IPS-18a (cell line): ENCODE measurements around the gene CMIP.

Experiments
- H3K27ac ChIP-seq: one replicate; pipeline ENCODE4 v1.5.1; 2013; ENCODE audit warnings: low read length
- H3K27me3 ChIP-seq: one replicate; pipeline ENCODE4 v1.6.1; 2013; ENCODE audit warnings: mild to moderate bottlenecking, low read length; ENCODE audit not compliant: control insufficient read depth, insufficient read depth
- H3K36me3 ChIP-seq: one replicate; pipeline ENCODE4 v1.6.1; 2013; ENCODE audit warnings: low read depth, low read length; ENCODE audit not compliant: control insufficient read depth
- H3K4me1 ChIP-seq: one replicate; pipeline ENCODE4 v1.6.1; 2013; ENCODE audit warnings: low read depth, low read length; ENCODE audit not compliant: control insufficient read depth
- H3K4me3 ChIP-seq: one replicate; pipeline ENCODE4 v1.5.1; 2013; ENCODE audit warnings: low read length
- H3K9ac ChIP-seq: one replicate; pipeline ENCODE4 v1.6.1; 2013; ENCODE audit warnings: mild to moderate bottlenecking, low read length, moderate library complexity
- H3K9me3 ChIP-seq: one replicate; pipeline ENCODE4 v1.6.1; 2013; ENCODE audit warnings: low read depth, low read length; ENCODE audit not compliant: control insufficient read depth

Gene CMIP

DNA sequence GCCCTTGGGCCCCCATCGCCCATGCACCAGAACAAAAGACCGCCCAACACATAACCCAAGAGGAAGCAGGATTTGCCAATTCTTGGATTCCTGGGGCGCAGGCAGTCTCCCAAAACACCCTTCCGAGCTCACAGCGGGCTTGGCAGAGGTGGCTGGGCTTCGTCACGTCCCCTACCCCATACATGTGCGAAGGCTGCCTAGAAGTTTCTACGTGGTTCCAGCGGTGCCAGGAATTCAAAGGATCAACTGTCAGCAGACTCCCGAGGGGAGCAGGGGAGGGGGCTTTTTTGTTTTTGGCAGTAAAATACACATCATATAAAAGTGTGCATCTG lies 253.7 kb downstream of the CMIP start:
- H3K9ac ChIP-seq = no peak overlapping the region
- H3K9me3 ChIP-seq = no peaks in the 10 kb centered on the region
- no peaks in the 10 kb centered on the region for H3K27me3 ChIP-seq
- no peaks in the 10 kb centered on the region for H3K4me1 ChIP-seq
- no peak overlapping the region for H3K4me3 ChIP-seq
- H3K27ac ChIP-seq = no peak overlapping the region
- peaks cover 22% of the 10 kb centered on the region for H3K36me3 ChIP-seq

DNA sequence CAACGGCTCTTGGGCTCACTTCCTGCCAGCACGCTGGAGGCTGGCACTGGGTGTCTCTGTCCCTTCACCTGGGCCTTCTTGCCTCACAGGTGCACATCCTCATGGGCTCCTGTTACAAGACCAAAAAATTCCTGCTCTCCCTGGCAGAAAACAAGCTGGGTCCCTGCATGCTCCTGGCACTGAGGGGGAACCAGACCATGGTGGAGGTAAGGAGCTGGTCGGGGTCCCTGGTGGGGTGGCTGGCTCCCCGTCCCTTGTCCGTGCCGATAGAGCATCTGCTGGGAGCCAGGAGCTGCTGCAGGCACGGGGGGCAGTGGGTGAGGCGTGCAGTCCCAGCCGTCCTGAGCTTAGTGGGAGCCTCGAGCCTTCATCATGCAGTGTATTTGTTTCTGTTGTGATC lies 255.0 kb downstream of the CMIP start:
- Histone ChIP-seq H3K4me3 (no peak overlapping the region), H3K36me3 (peaks cover 12% of the 10 kb centered on the region), H3K27ac (no peak overlapping the region), H3K9ac (no peak overlapping the region), H3K9me3 (no peaks in the 10 kb centered on the region), H3K27me3 (no peaks in the 10 kb centered on the region), H3K4me1 (no peaks in the 10 kb centered on the region)

DNA sequence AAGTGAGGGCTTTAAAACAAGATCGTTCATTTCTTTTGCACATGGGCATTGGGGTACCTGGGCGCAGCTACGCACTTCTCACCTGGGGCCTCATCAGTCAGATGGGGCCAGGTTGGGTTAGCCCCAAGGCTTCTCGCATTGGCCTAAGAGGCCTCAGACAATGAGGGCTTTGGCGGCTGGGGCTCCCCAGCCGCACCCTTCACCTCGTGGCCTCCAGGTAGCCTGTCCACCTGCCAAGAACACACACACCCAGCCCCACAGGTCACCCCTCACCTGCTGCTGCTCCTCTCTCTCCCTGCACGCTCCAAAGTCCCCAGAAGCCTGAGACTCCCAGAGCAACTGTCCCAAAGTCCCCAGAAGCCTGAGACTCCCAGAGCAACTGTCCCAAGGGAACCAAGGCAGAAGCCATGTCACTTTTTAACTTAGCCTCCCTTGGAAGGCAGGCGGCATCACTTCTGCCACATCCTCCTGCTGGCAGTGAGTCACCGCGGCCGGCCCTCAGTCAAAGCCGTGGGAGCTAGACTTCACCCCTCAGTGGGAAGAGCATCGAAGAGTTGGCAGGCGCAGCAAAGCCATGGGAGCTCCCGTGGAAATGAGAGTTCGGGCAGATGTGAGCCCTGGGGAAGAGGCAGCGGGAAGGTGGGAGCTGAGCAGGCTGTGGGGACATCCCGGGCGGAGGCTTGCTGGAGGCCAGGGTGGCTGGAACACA lies 255.6 kb downstream of the CMIP start:
- Histone ChIP-seq H3K36me3 (peaks cover 17% of the 10 kb centered on the region), H3K4me3 (no peak overlapping the region), H3K4me1 (no peaks in the 10 kb centered on the region), H3K27me3 (no peaks in the 10 kb centered on the region), H3K9me3 (no peaks in the 10 kb centered on the region), H3K9ac (no peak overlapping the region), H3K27ac (no peak overlapping the region)

DNA sequence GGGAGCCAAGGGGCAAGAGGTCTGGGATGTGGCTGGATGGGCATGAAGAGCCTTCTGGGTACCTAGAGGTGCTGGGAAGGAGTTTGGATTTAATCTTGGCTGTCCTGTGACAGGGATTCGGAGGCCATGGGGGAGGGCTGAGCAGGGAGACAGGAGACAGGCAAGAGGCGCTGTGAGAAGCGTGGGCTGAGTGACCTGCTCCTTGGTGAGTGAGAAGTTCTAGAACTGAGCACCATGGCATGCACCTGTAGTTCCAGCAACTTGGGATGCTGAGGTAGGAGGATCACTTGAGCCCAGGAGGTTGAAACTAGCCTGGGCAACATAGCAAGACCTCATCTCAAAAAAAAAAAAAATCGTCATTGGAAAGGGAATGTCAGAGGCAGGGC lies 256.2 kb downstream of the CMIP start:
- Histone ChIP-seq H3K4me1 (no peaks in the 10 kb centered on the region), H3K36me3 (peaks cover 22% of the 10 kb centered on the region), H3K4me3 (no peak overlapping the region), H3K27ac (no peak overlapping the region), H3K9ac (no peak overlapping the region), H3K9me3 (no peaks in the 10 kb centered on the region), H3K27me3 (no peaks in the 10 kb centered on the region)

DNA sequence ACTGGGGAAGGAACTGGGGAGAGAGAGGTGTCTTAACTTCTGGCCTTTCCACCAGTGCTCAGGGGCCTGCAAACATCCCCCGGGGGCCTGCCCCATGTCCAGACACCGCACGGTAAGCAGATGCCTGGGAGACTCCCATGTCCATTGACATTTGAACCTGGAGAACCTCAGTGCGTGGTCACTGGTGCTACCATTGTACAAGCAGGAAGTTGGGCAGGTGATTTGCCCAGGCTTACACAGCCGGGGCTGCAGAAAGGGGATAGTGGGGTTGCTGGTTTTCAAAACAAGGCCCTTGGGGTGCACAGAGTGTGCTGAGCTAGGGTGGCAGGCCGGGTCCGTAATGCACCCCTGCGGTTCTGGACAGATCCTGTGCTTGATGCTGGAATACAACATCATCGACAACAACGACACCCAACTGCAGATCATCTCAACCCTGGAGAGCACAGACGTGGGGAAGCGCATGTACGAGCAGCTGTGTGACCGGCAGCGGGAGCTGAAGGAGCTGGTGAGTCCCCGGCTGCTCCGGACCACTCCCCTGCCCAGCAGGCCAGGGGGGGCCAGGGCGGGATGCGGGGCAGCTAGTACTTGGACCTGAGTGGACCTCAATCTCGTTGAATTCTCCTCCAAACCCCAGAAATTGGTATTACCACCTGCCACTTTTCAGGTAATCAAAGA lies 256.8 kb downstream of the CMIP start:
- H3K9ac ChIP-seq = no peak overlapping the region
- peaks cover 22% of the 10 kb centered on the region for H3K36me3 ChIP-seq
- no peak overlapping the region for H3K4me3 ChIP-seq
- H3K27me3 ChIP-seq = no peaks in the 10 kb centered on the region
- H3K9me3 ChIP-seq = no peaks in the 10 kb centered on the region
- H3K4me1 ChIP-seq = no peaks in the 10 kb centered on the region
- H3K27ac ChIP-seq = no peak overlapping the region

DNA sequence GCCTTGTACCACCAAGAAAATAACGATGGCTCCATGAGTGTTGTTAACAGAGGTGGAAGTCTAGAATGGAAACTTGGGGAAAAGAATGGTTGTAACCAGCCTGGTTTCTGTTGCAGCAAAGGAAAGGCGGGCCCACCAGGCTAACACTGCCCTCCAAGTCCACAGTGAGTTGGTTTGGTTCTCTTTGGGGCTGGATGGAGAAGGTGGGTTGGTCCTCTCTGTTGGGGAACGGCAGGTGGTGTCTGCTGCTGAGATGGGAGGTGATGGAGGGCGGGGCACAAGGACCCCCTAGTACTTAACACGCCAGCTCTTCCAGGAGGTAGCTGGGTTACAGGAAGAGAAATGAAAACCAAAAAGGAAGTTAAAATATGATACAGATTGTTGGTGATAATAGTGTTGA lies 257.9 kb downstream of the CMIP start:
- Histone ChIP-seq H3K36me3 (peaks cover 27% of the 10 kb centered on the region), H3K27ac (no peak overlapping the region), H3K4me1 (no peaks in the 10 kb centered on the region), H3K9ac (no peak overlapping the region), H3K27me3 (no peaks in the 10 kb centered on the region), H3K9me3 (no peaks in the 10 kb centered on the region), H3K4me3 (no peak overlapping the region)

DNA sequence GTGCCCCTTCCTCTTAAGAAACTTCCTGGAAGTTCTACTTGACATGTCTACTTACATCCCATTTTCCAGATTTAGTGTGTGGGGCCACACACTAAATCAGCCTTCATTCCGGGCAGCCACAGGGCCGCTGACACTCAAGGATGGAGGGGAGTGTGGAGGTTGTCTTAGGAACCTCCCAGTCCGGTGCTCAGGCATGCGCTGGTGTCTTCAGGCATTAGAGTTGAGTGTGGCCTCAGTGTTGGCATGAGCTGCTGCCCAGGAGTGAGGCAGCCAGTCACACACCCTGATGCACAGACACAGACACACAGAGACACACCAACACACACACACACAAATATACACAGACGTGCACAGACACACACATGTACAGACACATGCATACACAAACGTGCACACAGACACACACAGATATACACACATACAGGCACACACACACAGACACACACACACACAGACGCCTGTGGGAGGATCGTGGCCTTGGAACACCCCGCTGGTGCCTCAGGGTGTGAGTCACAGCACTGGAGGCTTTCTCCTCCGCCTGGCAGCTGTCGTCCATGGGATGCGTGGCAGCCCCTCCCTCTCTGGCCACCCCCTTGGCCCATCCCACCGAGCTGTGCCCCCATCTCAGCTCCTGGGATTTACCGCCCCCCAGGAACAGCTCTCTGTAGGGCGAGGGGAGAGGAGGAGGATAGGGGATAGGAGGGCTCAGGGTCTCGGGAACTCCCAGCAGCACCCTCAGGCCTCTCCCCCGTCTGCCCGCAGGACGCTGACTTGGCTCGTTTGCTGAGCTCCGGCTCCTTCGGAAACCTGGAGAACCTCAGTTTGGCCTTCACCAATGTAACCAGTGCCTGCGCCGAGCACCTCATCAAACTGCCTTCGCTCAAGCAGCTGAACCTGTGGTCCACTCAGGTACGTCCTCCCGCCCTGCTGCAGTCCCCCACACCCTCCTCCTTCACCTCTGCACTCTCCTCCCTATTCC lies 258.9 kb downstream of the CMIP start:
- no peaks in the 10 kb centered on the region for H3K27me3 ChIP-seq
- H3K9me3 ChIP-seq = no peaks in the 10 kb centered on the region
- no peak overlapping the region for H3K27ac ChIP-seq
- peaks cover 27% of the 10 kb centered on the region for H3K36me3 ChIP-seq
- H3K4me1 ChIP-seq = no peaks in the 10 kb centered on the region
- no peak overlapping the region for H3K9ac ChIP-seq
- no peak overlapping the region for H3K4me3 ChIP-seq

DNA sequence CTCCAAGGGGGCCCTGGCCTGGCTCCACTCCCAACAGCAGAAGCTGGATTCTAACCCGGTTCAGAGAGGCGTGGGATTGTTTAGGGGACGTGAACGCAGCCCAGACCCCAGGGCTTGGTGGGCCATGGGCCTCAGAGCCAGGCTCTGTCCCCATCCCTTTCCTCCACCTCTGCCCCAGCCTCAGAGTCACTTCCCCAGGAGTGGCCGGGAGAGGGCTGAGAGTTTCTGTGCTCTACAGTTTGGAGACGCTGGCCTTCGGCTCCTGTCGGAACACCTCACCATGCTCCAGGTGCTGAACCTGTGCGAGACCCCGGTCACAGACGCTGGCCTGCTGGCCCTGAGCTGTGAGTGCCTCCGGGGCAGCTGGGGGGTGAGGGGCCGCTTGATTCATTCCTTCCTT lies 260.7 kb downstream of the CMIP start:
- Histone ChIP-seq H3K27ac (no peak overlapping the region), H3K36me3 (peaks cover 27% of the 10 kb centered on the region), H3K4me1 (peaks cover 6% of the 10 kb centered on the region)

DNA sequence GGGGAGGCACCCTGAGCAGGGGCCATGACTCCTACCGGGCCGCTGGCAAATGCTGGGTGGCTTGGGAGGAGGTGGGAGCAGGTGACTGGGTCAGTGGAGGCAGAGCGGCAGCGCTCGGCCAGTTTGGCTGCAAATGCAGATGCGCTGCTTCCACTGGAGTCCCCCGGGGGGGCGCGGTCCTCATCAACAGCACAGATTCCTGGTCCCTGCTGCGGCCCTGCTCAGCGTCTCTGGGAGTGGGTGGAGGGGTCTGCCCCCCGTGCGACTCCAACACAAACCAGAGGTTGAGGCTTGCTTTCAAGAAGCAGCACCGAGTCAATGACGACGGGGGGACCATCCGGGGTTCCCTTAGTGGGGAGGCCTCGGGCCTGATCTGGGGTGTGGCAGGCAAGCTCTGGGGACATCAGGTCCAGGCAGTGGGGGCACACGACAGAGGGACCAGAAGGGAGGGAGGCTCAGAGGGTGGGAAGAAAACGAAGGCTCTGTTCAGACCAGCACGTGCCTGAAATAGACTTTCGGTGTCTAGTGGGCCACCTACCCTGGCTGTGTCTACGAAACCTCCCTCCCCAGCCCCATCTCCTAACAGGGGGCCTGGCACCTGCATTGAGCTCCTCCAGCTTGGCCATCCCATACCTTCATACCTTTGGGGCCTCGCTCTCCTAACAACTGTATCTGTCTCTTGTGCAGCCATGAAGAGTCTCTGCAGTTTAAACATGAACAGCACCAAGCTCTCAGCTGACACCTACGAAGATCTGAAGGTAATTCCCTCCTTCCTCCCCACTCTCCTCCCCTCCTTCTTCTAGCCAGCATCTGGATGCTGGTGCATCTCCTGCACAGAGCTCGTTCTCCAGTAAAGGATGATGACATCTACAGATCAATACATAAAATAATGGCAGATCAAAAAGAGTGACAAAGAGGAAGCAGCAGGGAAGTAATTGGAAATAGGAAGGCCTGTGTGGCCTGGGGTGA lies 262.0 kb downstream of the CMIP start:
- Histone ChIP-seq H3K4me3 (no peak overlapping the region), H3K9ac (no peak overlapping the region), H3K4me1 (peaks cover 16% of the 10 kb centered on the region), H3K27ac (no peak overlapping the region), H3K36me3 (peaks cover 22% of the 10 kb centered on the region), H3K9me3 (no peaks in the 10 kb centered on the region), H3K27me3 (no peaks in the 10 kb centered on the region)

More for the DNA sequence above, 260.7 kb downstream of the CMIP start:
- Histone ChIP-seq H3K4me3 (no peak overlapping the region), H3K9me3 (no peaks in the 10 kb centered on the region), H3K27me3 (no peaks in the 10 kb centered on the region), H3K9ac (no peak overlapping the region)

DNA sequence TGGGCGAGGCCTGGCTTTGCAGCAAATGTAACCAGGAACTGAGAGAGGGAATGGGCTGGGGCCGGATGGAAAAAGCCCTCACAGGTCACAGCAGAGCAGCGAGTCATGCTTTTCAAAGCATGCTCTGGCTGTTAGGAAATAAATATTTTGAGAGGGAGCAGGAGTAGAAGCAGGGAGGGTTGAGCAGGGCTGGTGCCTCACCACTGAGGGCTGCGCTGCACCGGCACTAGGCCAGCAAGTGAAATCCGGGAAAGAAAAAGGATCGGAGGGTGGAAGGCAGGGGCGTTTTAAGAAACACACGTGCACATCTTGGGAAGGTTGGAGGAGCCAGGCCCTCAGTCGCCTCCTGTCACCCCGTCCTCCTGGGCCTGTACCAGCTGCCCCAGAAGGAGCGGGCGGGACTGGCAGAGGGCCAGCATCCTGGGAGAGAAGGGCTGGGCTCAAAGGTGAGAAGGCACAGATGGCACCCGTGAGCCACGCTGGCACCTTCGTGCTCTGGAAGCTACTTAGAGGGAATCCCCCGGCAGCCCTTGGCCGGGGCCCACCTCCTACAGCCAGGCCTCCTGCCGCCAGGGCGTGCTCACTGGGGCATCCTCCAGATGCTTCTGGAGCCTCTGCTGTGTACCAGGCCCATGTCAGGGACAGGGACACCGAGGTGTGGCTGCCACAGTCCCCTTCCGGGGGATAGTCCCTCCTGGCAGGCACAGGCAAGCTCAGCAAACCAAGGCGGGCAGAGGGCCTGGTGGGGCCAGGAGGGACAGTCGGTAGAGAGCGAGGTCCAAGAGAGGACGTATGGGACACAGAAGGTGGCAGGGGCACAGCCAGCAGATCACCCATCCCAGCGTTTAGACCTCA lies 263.0 kb downstream of the CMIP start:
- no peak overlapping the region for H3K27ac ChIP-seq

More for the DNA sequence above, 263.0 kb downstream of the CMIP start:
- H3K4me3 ChIP-seq = no peak overlapping the region
- no peaks in the 10 kb centered on the region for H3K27me3 ChIP-seq
- H3K36me3 ChIP-seq = peaks cover 15% of the 10 kb centered on the region
- no peak overlapping the region for H3K9ac ChIP-seq
- peaks cover 21% of the 10 kb centered on the region for H3K4me1 ChIP-seq
- H3K9me3 ChIP-seq = no peaks in the 10 kb centered on the region
